T-helper 1 cell treated with Interleukin-12 subunit alpha and Interleukin-12 subunit beta and Interleukin-4 antibody, amounts not matched to agents 30 μg/mL and 1 μg/mL, for 36 hours (primary cell): Measurements from ENCODE around the gene CYB5B.

Source experiments
- H3K27ac Mint-ChIP-seq: one replicate; pipeline ENCODE4 v1.8.0; 2021; ENCODE audit warnings: mild to moderate bottlenecking, mixed read lengths
- H3K27me3 Mint-ChIP-seq: one replicate; pipeline ENCODE4 v1.8.0; 2021; ENCODE audit warnings: low read depth, mixed read lengths
- H3K36me3 Mint-ChIP-seq: one replicate; pipeline ENCODE4 v1.8.0; 2021; ENCODE audit warnings: low read depth, mixed read lengths
- H3K4me1 Mint-ChIP-seq: one replicate; pipeline ENCODE4 v1.8.0; 2021; ENCODE audit warnings: low read depth, mixed read lengths
- H3K4me3 Mint-ChIP-seq: one replicate; pipeline ENCODE4 v1.8.0; 2021; ENCODE audit warnings: mild to moderate bottlenecking, moderate library complexity, mixed read lengths
- H3K9me3 Mint-ChIP-seq: one replicate; pipeline ENCODE4 v1.8.0; 2021; ENCODE audit warnings: mixed read lengths

Gene CYB5B

DNA sequence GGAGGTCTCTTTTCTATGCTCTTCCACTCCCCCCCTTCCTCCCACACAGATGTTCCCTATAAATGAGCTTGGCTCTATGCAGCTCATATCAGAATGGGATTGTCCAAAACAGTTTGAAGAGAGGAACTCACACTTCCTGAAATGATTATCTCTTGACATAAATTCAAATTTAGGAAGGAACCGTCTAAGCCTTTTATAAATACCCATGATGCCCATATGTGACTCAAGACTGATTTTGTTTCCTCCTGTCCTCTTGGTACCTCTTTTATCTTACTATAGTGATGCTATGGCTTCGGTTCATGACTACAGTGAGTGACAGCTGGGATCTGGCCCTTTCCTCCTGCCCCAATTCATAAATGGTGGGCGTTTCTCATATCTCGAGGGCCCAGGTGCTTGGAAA, 22.0 kb upstream of the CYB5B start:
- Mint-ChIP-seq H3K4me1 (peaks cover 6% of the 10 kb centered on the region), H3K27me3 (no peaks in the 10 kb centered on the region), H3K27ac (no peak overlapping the region), H3K36me3 (no peaks in the 10 kb centered on the region), H3K9me3 (no peaks in the 10 kb centered on the region), H3K4me3 (no peak overlapping the region)

DNA sequence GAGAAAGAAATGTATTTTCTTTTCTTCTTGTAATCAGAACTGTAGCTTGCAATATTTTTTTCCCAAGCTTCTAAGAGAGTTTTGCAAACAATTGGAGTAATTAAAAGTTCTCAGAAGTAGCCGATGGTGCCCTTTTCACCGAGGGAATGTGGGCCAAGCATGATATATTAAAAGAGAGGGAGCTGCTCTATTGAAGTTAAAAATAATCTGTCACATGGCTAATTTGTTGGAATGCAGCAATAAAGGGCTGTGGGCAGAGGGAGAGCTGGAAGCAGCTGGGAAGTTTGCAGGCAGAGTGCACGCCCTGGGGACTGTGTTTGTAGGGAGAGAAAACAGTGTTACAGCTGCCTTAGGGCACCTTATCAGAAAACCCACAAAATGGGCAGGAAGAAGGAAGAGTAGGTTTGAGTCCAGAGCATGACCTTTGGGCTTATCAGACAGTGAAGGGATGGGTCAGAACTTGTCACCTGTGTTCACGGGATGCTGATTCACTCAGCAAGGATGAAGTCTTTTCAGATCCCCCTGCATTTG, 20.1 kb upstream of the CYB5B start:
- no peaks in the 10 kb centered on the region for H3K27me3 Mint-ChIP-seq
- H3K36me3 Mint-ChIP-seq: no peaks in the 10 kb centered on the region
- peaks cover 2% of the 10 kb centered on the region for H3K4me1 Mint-ChIP-seq
- H3K9me3 Mint-ChIP-seq: no peaks in the 10 kb centered on the region
- H3K27ac Mint-ChIP-seq: no peak overlapping the region
- H3K4me3 Mint-ChIP-seq: no peak overlapping the region

DNA sequence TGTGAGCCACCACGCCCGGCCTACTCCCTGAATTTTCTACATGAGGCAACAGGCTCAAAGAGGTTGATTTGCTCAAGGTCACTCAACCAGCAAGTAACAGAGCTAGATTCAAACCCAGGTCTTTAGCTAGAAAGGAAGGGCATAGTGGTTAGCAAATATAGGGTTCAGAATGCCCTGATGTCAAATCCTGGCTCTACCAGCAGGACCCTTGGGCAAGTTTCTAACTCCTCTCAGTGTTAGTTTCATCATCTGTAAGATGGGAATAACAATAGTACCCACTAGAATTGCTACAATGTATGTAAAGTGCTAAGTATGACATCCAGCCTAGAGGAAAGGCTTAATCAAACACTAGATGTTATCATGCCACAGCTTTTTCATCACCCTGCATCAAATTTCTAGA, 19.1 kb upstream of the CYB5B start:
- no peak overlapping the region for H3K4me3 Mint-ChIP-seq
- H3K27me3 Mint-ChIP-seq: no peaks in the 10 kb centered on the region
- peaks cover 2% of the 10 kb centered on the region for H3K4me1 Mint-ChIP-seq
- no peak overlapping the region for H3K27ac Mint-ChIP-seq
- no peaks in the 10 kb centered on the region for H3K36me3 Mint-ChIP-seq
- no peaks in the 10 kb centered on the region for H3K9me3 Mint-ChIP-seq

DNA sequence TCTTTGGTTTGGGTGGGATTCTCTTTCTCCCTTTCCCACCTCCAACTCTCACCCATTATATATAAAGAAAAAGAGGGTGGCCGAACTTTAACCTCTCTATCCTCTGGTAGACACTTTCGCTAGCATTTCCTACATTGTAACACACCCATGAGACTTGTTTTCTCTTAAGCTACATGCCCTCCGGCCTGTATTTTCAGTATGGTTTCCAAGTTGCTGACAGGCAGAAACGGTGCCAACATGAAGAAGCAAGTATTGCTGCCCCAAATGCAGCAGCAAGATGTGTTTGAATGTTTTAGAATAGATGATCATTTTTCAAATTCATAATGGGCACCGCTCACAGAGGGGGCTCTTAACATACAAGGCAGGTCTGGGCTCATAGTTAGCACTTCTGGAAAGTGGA, 18.7 kb upstream of the CYB5B start:
- no peak overlapping the region for H3K27ac Mint-ChIP-seq
- peaks cover 2% of the 10 kb centered on the region for H3K4me1 Mint-ChIP-seq
- no peak overlapping the region for H3K4me3 Mint-ChIP-seq
- no peaks in the 10 kb centered on the region for H3K9me3 Mint-ChIP-seq
- no peaks in the 10 kb centered on the region for H3K36me3 Mint-ChIP-seq
- H3K27me3 Mint-ChIP-seq: no peaks in the 10 kb centered on the region

DNA sequence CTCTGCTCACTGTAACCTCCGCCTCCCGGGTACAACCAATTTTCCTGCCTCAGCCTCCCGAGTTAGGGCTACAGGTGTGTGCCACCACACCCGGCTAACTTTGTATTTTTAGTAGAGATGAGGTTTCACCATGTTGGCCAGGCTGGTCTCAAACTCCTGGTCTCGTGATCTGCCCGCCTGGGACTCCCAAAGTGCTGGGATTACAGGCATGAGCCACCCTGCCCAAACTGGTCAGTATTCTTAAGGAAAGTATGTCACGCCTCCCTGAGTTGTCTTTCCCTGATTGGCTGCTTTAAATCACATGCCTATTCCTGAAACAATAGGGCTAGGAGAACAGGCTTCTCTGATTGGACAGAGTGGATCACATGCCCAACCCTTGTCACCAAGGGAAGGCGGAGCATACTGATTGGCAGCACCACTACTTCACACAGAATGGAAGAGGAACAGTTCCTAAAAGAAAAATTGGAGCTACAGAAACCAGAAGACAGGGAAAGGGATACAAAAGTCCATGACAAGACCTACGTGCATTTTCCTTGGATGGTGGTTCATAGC, 17.6 kb upstream of the CYB5B start:
- no peaks in the 10 kb centered on the region for H3K9me3 Mint-ChIP-seq
- H3K27me3 Mint-ChIP-seq: no peaks in the 10 kb centered on the region
- peaks cover 3% of the 10 kb centered on the region for H3K36me3 Mint-ChIP-seq
- no peak overlapping the region for H3K4me3 Mint-ChIP-seq
- H3K27ac Mint-ChIP-seq: no peak overlapping the region
- peaks cover 9% of the 10 kb centered on the region for H3K4me1 Mint-ChIP-seq

DNA sequence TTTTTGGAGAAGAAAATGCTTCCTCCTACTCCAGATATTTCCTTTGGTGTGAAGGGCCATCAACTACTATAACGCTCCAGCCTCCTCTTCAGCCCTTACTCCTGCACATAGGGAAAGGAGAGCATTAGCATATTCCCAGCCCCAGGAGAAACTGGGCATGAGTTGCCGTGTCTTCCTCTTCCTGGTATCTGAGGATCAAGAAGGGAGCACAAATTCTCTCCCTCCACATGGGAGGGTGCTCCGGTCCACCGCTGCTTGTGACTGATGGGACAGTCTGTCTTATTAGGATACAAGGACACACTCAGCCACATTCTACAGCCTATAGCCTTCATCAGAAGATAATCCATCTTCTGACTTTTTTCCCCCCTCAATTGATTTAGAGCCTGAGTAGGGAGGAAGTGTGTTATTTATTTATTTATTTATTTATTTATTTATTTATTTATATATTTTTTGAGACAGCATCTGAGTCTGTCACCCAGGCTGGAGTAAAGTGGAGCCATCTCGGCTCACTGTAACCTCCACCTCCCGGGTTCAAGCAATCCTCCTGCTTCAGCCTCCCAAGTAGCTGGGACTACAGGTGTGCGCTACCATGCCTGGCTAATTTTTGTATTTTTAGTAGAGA, 16.6 kb upstream of the CYB5B start:
- Mint-ChIP-seq H3K36me3 (peaks cover 3% of the 10 kb centered on the region), H3K27me3 (no peaks in the 10 kb centered on the region), H3K9me3 (no peaks in the 10 kb centered on the region), H3K4me3 (no peak overlapping the region), H3K27ac (no peak overlapping the region), H3K4me1 (peaks cover 9% of the 10 kb centered on the region)

DNA sequence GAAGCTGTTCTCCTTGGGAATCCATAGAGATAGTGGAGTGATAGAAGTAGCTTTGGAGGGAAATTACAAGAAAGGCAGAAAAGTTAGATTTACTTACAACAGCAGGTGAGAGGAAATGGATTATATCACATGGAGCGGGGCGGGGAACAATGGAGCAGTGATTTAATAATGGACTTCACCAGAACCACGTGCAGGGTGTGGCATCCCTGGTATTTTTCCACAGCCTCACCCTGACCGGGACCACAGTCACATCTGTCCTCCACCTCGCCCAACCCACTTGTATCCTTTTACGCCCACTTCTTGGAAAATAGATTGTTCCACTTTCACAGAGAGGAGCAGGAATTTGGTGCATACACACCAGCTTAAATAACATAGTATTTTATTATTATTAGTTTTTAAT, 15.9 kb upstream of the CYB5B start:
- Mint-ChIP-seq H3K4me1 (peaks cover 9% of the 10 kb centered on the region), H3K27me3 (no peaks in the 10 kb centered on the region), H3K36me3 (peaks cover 3% of the 10 kb centered on the region), H3K27ac (no peak overlapping the region), H3K4me3 (no peak overlapping the region), H3K9me3 (no peaks in the 10 kb centered on the region)

DNA sequence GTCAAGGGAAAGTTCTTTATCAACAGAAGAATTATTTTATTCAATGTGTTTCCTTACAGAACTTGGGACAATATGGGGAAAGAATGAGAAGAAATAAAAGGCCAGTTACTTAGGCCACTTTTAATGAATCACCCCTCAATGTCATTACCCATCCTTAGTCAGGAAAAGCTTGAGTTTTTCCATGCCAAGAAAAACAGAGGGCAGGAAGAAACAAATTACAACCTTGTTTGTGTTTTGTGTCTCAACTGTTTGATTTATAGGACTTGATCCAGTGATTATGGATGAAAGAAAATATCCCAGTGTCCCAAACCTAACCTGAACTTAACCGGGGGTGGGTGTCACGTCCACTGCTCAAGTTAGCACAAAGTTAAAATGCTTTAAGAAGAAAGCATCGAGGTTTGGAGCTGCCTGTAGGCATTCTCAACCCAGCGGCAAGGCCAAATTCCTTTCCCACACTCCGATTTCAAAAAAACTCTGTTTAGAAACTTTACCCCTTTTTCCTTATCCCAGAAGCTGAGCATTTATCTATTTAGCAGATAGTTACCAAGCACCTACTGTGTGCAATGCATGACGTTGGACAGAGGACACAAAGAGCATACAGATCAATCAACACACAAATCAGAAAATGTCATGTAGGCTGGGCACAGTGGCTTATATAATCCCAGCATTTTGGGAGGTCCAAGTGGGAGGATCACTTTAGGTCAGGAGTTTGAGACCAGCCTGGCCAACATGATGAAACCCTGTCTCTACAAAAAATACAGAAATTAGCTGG, 14.0 kb upstream of the CYB5B start:
- H3K4me3 Mint-ChIP-seq: no peak overlapping the region
- peak overlapping the region; percentile 67 for H3K27ac Mint-ChIP-seq
- H3K27me3 Mint-ChIP-seq: no peaks in the 10 kb centered on the region
- H3K36me3 Mint-ChIP-seq: peaks cover 3% of the 10 kb centered on the region
- H3K9me3 Mint-ChIP-seq: no peaks in the 10 kb centered on the region
- peaks cover 9% of the 10 kb centered on the region for H3K4me1 Mint-ChIP-seq

DNA sequence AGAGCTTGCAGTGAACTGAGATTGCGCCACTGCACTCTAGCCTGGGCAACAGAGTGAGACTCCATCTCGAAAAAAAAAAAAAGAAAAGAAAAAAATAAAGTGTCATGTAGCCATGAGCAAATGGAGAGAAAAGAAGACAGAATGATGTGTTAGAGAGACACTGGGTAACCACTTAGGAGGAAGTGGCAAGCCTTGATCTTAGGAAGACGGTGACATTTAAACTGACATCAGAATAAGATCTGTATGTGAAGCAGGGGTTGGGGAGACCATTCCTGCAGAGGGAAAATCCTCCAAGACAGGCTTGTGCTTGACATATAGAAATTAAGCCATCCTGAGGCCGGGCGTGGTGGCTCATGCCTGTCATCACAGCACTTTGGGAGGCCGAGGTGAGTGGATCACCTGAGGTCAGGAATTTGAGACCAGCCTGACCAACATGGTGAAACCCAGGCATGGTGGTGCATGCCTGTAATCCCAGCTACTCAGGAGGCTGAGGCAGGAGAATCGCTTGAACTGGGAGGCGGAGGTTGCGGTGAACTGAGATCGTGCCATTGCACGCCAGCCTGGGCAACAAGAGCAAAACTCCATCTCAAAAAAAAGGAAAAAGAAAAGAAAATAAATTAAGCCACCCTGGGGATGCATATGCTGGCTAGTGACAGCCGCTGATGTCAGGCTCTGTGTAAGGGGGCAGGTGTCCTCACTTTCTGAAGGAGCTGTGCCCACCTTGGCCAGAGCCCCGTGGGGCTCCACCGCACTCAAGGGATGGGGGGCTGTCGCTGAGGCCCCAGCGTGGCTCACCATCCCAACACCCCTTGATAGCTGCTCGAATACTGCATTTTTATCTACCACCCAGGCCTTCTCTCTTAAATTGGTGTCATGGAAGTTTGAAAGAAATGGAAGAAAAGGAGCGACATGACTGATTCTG, 13.1 kb upstream of the CYB5B start:
- peak overlapping the region; percentile 16 for H3K4me3 Mint-ChIP-seq
- no peaks in the 10 kb centered on the region for H3K9me3 Mint-ChIP-seq
- peaks cover 3% of the 10 kb centered on the region for H3K36me3 Mint-ChIP-seq
- H3K4me1 Mint-ChIP-seq: peaks cover 9% of the 10 kb centered on the region
- no peaks in the 10 kb centered on the region for H3K27me3 Mint-ChIP-seq
- H3K27ac Mint-ChIP-seq: peak overlapping the region; percentile 67

DNA sequence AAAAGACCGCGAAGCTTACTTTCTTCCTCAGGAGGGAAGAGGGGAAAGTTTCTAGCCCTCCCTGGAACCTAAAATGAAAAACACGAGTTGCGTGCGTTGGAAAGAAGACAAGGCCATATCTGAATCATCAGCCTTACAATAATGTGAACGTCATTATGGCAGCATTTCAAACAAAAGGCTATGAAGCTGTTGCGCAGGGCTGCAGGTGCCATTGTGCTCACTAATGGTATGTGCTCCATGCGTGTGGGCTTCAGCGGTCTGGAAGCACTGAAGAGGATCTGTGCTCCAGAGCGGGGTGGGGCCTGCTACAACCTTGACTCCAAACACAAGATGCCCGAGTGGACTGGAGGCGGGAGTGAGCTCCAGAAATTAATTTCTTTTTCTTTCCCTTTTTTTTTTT, 12.1 kb upstream of the CYB5B start:
- Mint-ChIP-seq H3K4me1 (peaks cover 7% of the 10 kb centered on the region), H3K27ac (no peak overlapping the region), H3K9me3 (no peaks in the 10 kb centered on the region), H3K4me3 (no peak overlapping the region), H3K27me3 (no peaks in the 10 kb centered on the region), H3K36me3 (peaks cover 3% of the 10 kb centered on the region)

DNA sequence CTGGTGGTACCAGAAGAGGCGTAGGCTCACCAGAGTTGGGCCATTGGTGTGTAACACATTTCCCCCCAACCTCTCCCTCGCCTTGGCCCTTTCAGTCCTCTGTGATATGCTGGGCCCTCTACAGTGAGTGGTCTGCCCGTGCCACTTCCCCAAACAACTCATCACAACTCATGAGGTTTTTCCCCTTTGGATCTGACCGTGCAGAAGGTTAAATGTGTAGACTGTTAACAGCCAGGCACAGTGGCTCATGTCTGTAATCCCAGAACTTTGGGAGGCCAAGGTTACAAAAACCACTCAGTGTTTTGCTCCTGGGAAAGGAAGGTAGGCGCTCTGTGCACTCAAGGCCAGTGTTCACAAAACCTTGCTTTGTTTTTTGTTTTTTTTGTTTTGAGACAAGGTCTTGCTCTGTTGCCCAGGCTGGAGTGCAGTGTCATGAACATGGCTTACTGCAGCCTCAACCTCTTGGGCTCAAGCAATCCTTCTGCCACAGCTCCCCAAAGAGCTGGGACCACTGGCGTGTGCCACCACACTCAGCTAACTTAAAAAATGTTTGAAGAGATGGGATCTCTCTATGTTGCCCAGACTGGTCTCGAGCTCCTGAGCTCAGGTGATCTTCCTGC, 11.3 kb upstream of the CYB5B start:
- Mint-ChIP-seq H3K4me3 (no peak overlapping the region), H3K27me3 (no peaks in the 10 kb centered on the region), H3K4me1 (peaks cover 11% of the 10 kb centered on the region), H3K9me3 (no peaks in the 10 kb centered on the region), H3K27ac (no peak overlapping the region), H3K36me3 (peaks cover 3% of the 10 kb centered on the region)

DNA sequence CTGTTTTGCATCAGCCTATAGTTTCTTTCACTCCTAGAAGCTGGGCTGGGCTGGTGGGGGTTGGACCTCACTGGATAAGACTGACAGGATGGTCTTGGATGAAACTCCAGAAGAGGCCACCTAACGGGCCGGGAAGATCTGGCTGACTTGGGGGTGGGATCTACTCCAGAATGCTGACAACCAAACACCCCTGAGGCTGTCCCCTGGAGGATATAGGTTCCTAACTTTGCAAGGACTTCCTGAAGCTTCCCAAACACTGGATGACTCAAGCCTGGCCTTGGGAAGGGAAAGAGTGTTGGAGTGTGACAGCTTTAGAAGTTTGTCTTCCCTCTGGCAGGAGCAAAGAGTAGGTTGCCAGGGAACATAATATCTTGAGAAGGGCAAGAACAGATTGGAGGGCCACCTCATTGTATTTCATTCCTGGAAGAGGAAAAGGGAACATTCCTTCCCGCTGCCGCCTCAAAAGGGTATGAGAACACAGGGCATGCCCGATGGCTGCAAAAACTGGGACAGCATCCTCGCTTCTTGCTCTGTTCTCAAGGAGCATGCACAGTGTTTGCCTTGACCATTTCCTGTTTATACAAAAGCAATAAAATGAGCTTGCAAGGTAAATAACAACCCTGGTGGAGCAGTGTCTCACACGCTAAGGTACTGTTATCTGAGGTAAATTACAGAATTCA, 6.8 kb upstream of the CYB5B start:
- H3K4me1 Mint-ChIP-seq: peaks cover 4% of the 10 kb centered on the region
- no peak overlapping the region for H3K27ac Mint-ChIP-seq
- H3K4me3 Mint-ChIP-seq: no peak overlapping the region
- H3K36me3 Mint-ChIP-seq: no peaks in the 10 kb centered on the region
- no peaks in the 10 kb centered on the region for H3K27me3 Mint-ChIP-seq
- H3K9me3 Mint-ChIP-seq: no peaks in the 10 kb centered on the region

DNA sequence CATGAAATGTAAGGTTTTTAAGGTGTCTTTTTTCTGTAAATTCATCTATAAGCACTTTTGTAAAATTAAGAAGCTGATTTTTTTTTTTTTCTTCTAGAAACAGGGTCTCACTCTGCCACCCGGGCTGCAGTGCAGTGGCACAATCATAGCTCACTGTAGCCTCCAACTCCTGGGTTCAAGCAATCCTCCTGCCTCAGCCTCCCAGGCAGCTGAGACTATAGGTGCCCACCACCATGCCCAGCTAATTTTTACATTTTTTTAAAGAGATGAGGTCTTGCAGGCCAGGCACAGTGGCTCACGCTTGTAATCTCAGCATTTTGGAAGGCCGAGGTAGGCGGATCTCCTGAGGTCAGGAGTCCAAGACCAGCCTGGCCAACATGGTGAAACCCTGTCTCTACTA, 4.5 kb upstream of the CYB5B start:
- Mint-ChIP-seq H3K9me3 (no peaks in the 10 kb centered on the region), H3K27me3 (no peaks in the 10 kb centered on the region), H3K4me3 (no peak overlapping the region), H3K27ac (no peak overlapping the region), H3K36me3 (peaks cover 5% of the 10 kb centered on the region), H3K4me1 (peaks cover 18% of the 10 kb centered on the region)
